Subcutaneous adipose tissue (tissue), 4 donors: Measurements from ENCODE around the gene GRB2. TPM values are rescaled to one million over a fixed set of nuclear protein-coding genes. Genes with fewer than 3 reads are reported as not detected.

ENCODE experiments used
- CTCF ChIP-seq: fragments of 450-650 bp; IDR thresholded peaks from one replicate; pipeline ENCODE4 v1.5.1; 2016; ENCODE audit warnings: low read depth, mild to moderate bottlenecking, control low read depth, antibody characterized with exemption, moderate library complexity
- total RNA-seq, 4 donors: library from RNA; depleted of rRNA; stranded (reverse); fragments of >200 nt; gene quantifications; one replicate each; pipeline ENCODE4 v1.1.0, GENCODE V29; 2016

GRB2 gene
- total RNA-seq, 4 donors from 2014 or later, result 69.3 to 133 (median 114) TPM

- TF ChIP-seq CTCF, result no peak
Measured at GRCh38 chr17:75273977-75274708, 131.3 kb downstream of the GRB2 start.

GRCh38 chr17:75272848-75273184, 132.7 kb downstream of the GRB2 start:
- no peak for TF ChIP-seq CTCF

GRCh38 chr17:75271955-75272847, 133.3 kb downstream of the GRB2 start:
- no peak for TF ChIP-seq CTCF

- no peak for TF ChIP-seq CTCF
Measured at GRCh38 chr17:75271233-75271954, 134.1 kb downstream of the GRB2 start.

GRCh38 chr17:75270966-75271232, 134.6 kb downstream of the GRB2 start, which contains the start of gene MIF4GD:
TSS of gene MIF4GD (minus strand) at chr17:75271231. CDS start at chr17:75270195, 1,036 bp downstream.
- TF ChIP-seq CTCF, result no peak

- no peak for TF ChIP-seq CTCF
Measured at GRCh38 chr17:75270218-75270965, 135.1 kb downstream of the GRB2 start.
